ENCODE measurements around the gene WSCD1.

Gene WSCD1

DNA sequence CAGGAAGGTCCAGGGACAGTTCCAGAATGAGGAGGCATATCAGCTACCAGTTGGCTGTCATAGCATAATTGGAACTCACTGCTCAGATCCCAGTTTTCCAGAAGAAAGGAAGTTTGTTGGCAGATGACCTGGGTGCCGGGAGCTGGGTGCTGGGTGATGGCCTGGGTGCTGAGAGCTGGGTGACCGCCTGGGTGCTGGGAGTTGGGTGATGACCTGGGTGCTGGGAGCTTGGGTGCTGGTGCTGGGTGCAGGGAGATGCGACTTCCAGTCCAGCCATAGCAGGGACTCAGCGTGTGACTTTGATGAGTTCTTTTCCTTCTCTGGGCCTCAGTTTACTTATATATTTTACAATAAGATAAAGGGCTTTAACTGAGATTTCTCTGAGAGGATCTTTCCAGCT lies 18.0 kb downstream of the WSCD1 start:
- Histone ChIP-seq H3K4me1 (ENCODE audit: insufficient read depth, low read length, severe bottlenecking) (no peaks in the 10 kb centered on the region), H3K9me3 (ENCODE audit: low read length) (no peaks in the 10 kb centered on the region), H3K4me3 (ENCODE audit: low read depth, low read length, poor library complexity, severe bottlenecking) (no peak overlapping the region), H3K36me3 (ENCODE audit: insufficient read depth, low read length) (no peaks in the 10 kb centered on the region), H3F3A (ENCODE audit: insufficient read depth, low read length) (no peaks in the 10 kb centered on the region), H3K4me2 (ENCODE audit: low read length) (no peak overlapping the region), H2AFZ (ENCODE audit: low read length) (no peak overlapping the region), H3K27me3 (ENCODE audit: insufficient read depth, low read length) (no peaks in the 10 kb centered on the region), H4K20me1 (ENCODE audit: insufficient read depth, low read length) (no peaks in the 10 kb centered on the region), H3K79me2 (ENCODE audit: insufficient read depth, low read length) (no peaks in the 10 kb centered on the region), H3K9ac (ENCODE audit: low read length) (no peak overlapping the region), H3K27ac (ENCODE audit: low read depth, low read length, poor library complexity, severe bottlenecking) (no peak overlapping the region), H3K9me2 (ENCODE audit: low read depth, low read length) (no peaks in the 10 kb centered on the region)
- TF ChIP-seq CTCF (IDR thresholded peaks at IDR 0.05; ENCODE audit: low read length) (no peak), EZH2 (IDR thresholded peaks at IDR 0.05; ENCODE audit: borderline replicate concordance, low read length) (no peak)

DNA sequence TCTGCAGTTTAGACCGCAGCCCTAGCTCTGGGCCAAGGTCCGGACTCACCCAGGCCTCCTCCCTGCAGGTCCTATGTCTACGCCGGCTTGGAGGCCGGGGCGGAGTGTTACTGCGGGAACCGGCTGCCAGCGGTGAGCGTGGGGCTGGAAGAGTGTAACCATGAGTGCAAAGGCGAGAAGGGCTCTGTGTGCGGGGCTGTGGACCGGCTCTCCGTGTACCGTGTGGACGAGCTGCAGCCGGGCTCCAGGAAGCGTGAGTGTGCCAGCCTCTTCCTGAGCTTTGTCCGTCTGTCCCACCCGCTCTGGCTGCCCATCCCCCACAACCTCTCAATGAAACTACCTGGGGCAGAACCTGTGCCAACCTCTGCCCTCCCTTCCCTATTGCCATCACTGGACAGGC lies 20.1 kb downstream of the WSCD1 start:
- no peak overlapping the region for H3K4me2 ChIP-seq (ENCODE audit: low read length)

GRCh38 chr17:6092182-6092902 lies 22.2 kb downstream of the WSCD1 start:
- H3K27ac ChIP-seq (ENCODE audit: low read depth, low read length, poor library complexity, severe bottlenecking), result no peak overlapping the region
- no peaks in the 10 kb centered on the region for H3K4me1 ChIP-seq (ENCODE audit: insufficient read depth, low read length, severe bottlenecking)
- H3K9ac ChIP-seq (ENCODE audit: low read length), result no peak overlapping the region
- no peak overlapping the region for H3K4me2 ChIP-seq (ENCODE audit: low read length)
- H3K4me3 ChIP-seq (ENCODE audit: low read depth, low read length, poor library complexity, severe bottlenecking), result no peak overlapping the region
- no peaks in the 10 kb centered on the region for H3K9me3 ChIP-seq (ENCODE audit: low read length)
- H2AFZ ChIP-seq (ENCODE audit: low read length), result no peak overlapping the region
- no peaks in the 10 kb centered on the region for H4K20me1 ChIP-seq (ENCODE audit: insufficient read depth, low read length)
- H3K36me3 ChIP-seq (ENCODE audit: insufficient read depth, low read length), result no peaks in the 10 kb centered on the region
- no peaks in the 10 kb centered on the region for H3K27me3 ChIP-seq (ENCODE audit: insufficient read depth, low read length)
- H3F3A ChIP-seq (ENCODE audit: insufficient read depth, low read length), result no peaks in the 10 kb centered on the region
- H3K79me2 ChIP-seq (ENCODE audit: insufficient read depth, low read length), result no peaks in the 10 kb centered on the region
- no peaks in the 10 kb centered on the region for H3K9me2 ChIP-seq (ENCODE audit: low read depth, low read length)
- TF ChIP-seq CTCF (IDR thresholded peaks at IDR 0.05; ENCODE audit: low read length) (no peak), EZH2 (IDR thresholded peaks at IDR 0.05; ENCODE audit: borderline replicate concordance, low read length) (no peak)

More for the DNA sequence above, 20.1 kb downstream of the WSCD1 start:
- Histone ChIP-seq H3F3A (ENCODE audit: insufficient read depth, low read length) (no peaks in the 10 kb centered on the region), H3K36me3 (ENCODE audit: insufficient read depth, low read length) (no peaks in the 10 kb centered on the region), H3K79me2 (ENCODE audit: insufficient read depth, low read length) (no peaks in the 10 kb centered on the region), H3K27me3 (ENCODE audit: insufficient read depth, low read length) (no peaks in the 10 kb centered on the region), H3K9me2 (ENCODE audit: low read depth, low read length) (no peaks in the 10 kb centered on the region), H3K4me1 (ENCODE audit: insufficient read depth, low read length, severe bottlenecking) (no peaks in the 10 kb centered on the region), H3K4me3 (ENCODE audit: low read depth, low read length, poor library complexity, severe bottlenecking) (no peak overlapping the region), H3K9ac (ENCODE audit: low read length) (no peak overlapping the region), H4K20me1 (ENCODE audit: insufficient read depth, low read length) (no peaks in the 10 kb centered on the region), H3K27ac (ENCODE audit: low read depth, low read length, poor library complexity, severe bottlenecking) (no peak overlapping the region), H3K9me3 (ENCODE audit: low read length) (no peaks in the 10 kb centered on the region), H2AFZ (ENCODE audit: low read length) (no peak overlapping the region)
- no peak for TF ChIP-seq CTCF (IDR thresholded peaks at IDR 0.05; ENCODE audit: low read length)
- TF ChIP-seq EZH2 (IDR thresholded peaks at IDR 0.05; ENCODE audit: borderline replicate concordance, low read length), result no peak

Measured in OCI-LY1 (cell line).